ENCODE measurements around the gene FNTB.

DNA sequence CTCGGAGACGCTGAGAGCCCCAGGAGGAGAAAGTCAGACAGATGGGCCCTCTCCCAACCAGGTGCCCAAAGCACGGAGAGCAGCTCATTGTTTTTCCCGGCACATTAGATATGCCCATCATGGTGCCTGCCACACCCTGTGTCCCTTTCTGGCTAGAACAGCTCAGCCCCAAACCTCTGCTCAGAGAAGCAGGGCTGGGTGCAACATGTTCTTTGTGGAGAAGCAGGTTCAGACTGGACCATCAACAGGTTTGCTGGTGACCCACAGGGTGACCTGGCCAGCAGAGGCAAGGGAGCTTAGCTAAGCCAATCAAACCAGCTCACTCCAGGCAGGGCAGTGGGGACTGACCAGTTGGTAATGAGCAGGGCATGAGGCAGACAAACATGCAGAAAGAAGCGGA is 28.0 kb upstream of the FNTB start:
- TF ChIP-seq, protein P1, sequence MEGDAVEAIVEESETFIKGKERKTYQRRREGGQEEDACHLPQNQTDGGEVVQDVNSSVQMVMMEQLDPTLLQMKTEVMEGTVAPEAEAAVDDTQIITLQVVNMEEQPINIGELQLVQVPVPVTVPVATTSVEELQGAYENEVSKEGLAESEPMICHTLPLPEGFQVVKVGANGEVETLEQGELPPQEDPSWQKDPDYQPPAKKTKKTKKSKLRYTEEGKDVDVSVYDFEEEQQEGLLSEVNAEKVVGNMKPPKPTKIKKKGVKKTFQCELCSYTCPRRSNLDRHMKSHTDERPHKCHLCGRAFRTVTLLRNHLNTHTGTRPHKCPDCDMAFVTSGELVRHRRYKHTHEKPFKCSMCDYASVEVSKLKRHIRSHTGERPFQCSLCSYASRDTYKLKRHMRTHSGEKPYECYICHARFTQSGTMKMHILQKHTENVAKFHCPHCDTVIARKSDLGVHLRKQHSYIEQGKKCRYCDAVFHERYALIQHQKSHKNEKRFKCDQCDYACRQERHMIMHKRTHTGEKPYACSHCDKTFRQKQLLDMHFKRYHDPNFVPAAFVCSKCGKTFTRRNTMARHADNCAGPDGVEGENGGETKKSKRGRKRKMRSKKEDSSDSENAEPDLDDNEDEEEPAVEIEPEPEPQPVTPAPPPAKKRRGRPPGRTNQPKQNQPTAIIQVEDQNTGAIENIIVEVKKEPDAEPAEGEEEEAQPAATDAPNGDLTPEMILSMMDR (IDR thresholded peaks at IDR 0.05), result no peak
- TF ChIP-seq POLR2A (IDR thresholded peaks at IDR 0.05), result no peak

Measured in lower leg skin (tissue), 3 donors.